HG03039 (cell line): Measurements from ENCODE around the gene LMTK3.

Experiments
- ATAC-seq: cut with Tn5 transposase; IDR thresholded peaks from one replicate; pipeline ENCODE4 v1.9.1; 2021; ENCODE audit warnings: mild to moderate bottlenecking, moderate library complexity; ENCODE audit not compliant: unreplicated experiment

The LMTK3 gene

GRCh38 chr19:48450441-48450840 lies 61.2 kb downstream of the LMTK3 start:
- ATAC-seq, result no peak

GRCh38 chr19:48448563-48448962 lies 63.1 kb downstream of the LMTK3 start:
- no peak for ATAC-seq

- no peak for ATAC-seq
Measured at GRCh38 chr19:48446579-48446978, 65.1 kb downstream of the LMTK3 start.

- ATAC-seq, result peak; percentile 59
Measured at GRCh38 chr19:48445606-48446481, 65.8 kb downstream of the LMTK3 start, which contains the start of gene GRWD1. GRWD1 (plus strand) TSS chr19:48445983; CDS start chr19:48446006, 23 bp downstream.

- peak; percentile 11 for ATAC-seq
Measured at GRCh38 chr19:48445256-48445605, 66.4 kb downstream of the LMTK3 start.

GRCh38 chr19:48444936-48445200 lies 66.8 kb downstream of the LMTK3 start:
- ATAC-seq, result no peak

- ATAC-seq, result no peak
Measured at GRCh38 chr19:48444129-48444935, 67.3 kb downstream of the LMTK3 start.

GRCh38 chr19:48443731-48444128 lies 67.9 kb downstream of the LMTK3 start:
- no peak for ATAC-seq

GRCh38 chr19:48443256-48443655 lies 68.4 kb downstream of the LMTK3 start:
- ATAC-seq, result no peak

- ATAC-seq, result no peak
Measured at GRCh38 chr19:48442116-48443035, 69.3 kb downstream of the LMTK3 start.

GRCh38 chr19:48441360-48442050 lies 70.1 kb downstream of the LMTK3 start:
- no peak for ATAC-seq

- no peak for ATAC-seq
Measured at GRCh38 chr19:48436586-48436985, 75.0 kb downstream of the LMTK3 start.
